HG03175 (cell line): ENCODE data around the gene EFHC2.
"Not testable (repeated sequence)": the region's sequence is repeated elsewhere in the genome, so short reads cannot be mapped to it uniquely, and the experiment has no call there.

Experiments
- ATAC-seq: cut with Tn5 transposase; IDR thresholded peaks from one replicate; pipeline ENCODE4 v1.9.1; 2021; ENCODE audit warnings: mild to moderate bottlenecking, moderate library complexity; ENCODE audit not compliant: unreplicated experiment

Gene EFHC2

DNA sequence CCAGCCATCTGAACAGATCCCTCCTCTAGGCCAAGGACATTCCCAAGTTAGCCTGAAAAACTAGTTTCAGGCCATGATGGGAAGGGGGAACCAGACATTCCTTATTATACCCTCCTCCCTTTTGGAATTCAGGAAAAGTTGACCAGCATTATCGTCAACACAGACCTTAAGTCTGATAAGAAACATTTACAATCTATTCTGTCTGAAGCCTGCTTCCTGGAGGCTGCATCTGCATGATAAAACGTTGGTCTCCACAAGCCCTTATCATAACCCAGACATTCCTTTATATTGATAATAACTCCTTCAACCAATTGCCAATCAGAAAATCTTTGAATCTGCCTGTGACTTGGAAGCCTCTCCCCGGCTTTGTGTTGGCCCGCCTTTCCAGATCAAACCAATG is 44.3 kb downstream of the EFHC2 start:
- ATAC-seq, result no peak

DNA sequence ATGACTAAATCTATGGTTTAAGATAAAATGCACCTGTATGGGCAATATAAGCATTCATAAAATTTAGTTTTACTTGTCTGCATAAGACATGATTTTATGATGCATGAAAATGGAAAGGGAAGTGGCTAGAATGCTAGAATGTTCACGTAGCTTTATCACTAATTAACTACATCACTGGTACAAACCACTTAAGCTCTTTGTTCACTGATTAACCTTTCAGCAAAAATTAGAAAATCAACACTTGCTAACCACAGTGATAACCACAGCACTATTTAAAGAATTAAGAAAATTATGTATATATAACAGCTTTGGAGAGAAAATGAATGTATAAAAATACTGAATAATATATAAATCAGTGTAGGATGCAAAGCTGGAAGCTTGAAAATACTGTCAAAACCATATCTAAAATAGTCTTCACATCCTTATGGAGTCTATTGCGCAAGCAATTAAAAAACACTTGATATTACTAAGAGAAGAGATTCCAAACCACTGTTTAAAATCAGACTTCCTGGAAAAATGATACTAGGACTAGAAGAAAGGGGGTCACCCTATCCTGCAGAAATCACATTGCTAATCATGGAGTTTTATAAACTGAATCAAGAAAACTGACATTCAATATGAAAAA is 51.9 kb downstream of the EFHC2 start:
- ATAC-seq, result peak; percentile 74

DNA sequence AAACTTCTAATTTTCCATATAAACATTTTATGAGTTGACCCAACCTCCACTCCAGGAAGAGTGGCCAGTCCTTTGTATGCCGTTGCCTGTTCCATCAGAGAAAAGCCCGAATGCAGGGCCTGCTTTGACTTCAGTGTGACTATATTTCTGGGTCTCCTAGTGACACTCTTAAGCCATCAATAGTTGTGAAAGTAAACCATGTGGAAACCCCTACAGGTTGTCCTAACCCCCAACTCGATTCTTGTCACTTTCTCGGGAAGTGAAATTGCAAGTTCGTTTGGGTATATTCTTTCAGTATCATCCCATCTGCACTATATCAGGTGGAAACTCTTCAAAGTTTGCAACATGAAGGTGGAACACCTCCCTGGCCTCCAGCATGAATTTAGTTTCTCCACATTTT is 52.8 kb downstream of the EFHC2 start:
- no peak for ATAC-seq

DNA sequence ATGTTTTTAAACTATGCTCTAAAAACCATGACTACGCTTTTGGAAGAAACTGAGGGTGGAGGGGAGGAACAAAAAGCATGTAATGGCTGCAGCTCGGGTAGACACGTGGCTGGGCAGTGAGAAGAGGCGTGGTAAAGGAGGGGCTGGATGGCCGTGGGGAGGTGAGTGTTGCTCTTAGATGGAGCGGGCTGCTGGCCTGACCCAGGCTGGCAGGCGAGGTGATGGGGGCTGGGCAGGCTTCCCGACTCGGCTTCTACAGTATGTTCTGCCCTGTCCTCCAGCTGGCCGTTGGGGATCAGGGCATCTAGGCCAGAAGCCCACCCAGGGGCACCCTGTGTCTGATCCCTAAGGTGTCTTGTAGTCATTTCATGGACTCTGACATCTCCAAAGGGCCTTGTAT is 60.7 kb downstream of the EFHC2 start:
- no peak for ATAC-seq

DNA sequence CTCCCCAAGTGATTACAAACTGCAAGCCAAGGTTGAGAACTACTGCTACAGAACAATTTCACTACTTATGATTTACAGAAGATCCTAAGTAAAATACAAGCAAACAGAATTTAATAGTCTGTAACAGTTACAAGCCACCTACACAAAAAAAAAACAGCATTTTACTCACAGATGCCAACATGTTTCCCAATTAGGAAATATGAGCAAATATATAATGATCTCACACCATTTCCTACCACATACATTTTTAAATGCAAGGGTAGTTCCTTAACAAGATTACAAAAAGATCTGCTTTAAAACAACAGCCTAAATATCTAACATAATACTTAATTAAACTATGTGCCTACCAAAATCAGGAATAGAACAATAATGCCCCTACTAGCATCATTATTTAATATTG is 63.4 kb downstream of the EFHC2 start:
- no peak for ATAC-seq

DNA sequence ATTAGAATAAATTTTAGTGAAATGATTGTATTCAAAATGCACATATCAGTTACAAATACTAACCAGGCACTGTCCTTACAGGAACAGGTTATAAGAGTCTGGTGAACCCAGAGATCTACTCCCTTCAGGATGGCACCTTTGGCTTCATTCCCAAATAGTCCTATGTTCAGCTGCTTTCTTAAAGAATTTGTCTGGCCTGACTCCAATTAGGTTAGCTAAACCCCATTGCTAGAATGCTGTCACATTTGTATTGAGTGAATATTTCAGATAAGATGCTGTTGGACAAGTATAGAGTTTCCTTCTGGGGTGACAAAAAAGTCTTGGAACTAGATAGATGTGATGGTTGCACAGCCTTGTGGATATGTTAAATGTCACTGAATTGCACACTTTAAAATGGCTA is 69.4 kb downstream of the EFHC2 start:
- ATAC-seq, result no peak

DNA sequence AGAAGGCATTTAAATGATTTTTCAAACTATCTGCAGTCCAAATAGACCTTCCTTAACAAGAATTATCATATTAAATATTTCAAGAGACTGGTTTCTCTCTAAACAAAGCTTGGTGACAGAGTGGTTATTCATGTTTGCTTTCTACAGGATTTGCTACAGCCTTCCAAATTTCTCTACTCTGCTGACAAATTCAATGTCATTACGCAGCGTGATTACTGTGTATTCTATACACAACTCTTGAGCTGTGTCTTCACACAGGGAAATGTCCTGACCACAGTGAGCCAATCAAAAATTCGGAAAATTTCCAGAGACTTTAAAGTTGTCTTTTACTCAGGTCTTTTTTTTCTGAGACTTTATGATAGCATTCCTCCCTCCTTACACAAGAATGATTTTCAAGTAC is 75.6 kb downstream of the EFHC2 start:
- ATAC-seq, result no peak

DNA sequence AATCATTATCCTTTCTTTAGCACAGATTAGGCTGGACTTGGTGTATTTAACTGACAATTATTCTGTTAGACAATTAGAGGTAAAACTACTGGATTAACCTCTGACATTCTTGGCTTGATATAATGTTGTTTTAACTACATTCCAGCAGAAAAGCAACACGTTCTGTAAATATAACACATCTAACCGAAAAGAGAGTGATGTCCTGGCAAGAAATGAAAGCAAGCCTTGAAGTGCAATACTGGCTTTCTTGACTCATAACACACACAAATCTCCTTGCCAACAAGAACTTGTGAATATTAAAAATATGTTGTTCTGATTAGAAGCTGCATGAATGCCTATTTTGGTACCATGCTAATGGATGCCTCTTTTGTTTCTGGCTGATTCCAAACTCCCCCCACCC is 76.4 kb downstream of the EFHC2 start:
- no peak for ATAC-seq

DNA sequence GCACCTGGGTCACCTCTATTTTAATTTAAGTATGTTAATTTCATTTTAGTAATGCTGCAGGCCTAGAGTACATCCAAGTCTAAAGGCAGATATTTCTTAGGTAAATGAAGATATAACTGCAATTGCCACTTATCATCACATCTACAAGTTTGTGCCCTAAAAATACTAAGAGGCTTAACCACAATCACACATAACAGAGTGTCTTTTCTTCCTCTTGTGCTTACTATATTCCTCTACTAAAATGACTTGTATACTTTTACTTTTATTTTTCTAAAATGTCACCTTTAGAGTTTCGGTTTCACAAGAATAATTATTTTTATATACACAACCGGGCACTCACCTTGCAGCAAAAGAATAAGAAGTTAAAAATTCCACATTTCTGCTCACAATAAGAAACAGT is 77.9 kb downstream of the EFHC2 start:
- peak; percentile 72 for ATAC-seq

DNA sequence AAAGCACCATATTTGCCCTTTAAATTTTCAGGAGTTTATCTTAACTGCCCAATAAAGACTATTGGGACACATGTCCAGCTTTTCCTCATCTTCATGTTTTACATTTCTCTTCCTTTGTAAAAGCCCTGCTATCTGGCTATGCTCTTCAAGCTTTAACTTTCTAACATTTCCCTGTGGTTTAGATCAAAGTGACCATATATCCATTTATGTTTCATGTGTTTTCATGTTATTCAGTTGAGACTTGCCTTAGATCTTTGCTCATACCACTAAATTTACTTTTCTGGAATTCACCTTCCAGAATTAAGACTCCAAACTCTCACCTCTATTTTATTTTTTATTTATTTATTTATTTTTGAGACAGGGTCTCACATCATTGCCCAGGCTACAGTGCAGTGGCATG is 78.5 kb downstream of the EFHC2 start:
- ATAC-seq, result no peak

DNA sequence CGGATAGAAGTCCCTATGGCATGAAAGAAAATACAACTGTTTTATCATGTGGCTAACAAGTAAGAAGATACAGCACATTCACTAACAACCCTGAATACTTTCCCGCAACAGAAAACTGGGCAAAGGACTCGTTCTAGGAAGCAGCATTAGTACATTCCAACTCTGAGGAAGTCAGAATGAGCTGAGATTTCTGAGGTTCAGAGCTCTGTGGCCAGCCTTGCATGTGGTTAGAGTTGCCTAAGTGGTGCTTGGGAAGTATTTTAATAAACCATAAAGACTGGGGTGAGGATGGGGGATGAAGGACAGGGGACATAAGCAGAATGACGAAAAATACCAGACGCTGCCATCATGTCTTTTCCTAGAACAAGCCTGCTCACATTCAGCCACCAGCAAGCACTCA is 82.2 kb downstream of the EFHC2 start:
- ATAC-seq, result no peak

DNA sequence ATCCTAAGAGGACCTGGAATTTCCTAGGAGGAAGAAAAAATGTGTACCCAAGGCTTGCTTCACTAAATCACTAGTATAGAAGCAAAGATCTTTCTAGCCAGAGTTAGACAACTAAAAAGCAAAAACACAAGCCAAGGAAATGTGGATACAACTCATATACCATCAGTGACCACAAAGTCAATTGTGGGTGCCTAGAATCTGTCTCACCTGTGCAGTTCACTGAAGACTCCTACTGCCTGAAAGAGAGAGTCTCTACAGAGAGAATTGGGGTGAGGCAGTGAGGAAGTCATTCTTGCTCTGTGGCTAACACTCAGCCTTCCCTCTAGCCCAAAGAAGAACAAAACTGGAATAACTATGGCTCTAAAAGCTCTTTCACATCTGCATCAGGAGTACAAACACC is 82.9 kb downstream of the EFHC2 start:
- ATAC-seq, result no peak

DNA sequence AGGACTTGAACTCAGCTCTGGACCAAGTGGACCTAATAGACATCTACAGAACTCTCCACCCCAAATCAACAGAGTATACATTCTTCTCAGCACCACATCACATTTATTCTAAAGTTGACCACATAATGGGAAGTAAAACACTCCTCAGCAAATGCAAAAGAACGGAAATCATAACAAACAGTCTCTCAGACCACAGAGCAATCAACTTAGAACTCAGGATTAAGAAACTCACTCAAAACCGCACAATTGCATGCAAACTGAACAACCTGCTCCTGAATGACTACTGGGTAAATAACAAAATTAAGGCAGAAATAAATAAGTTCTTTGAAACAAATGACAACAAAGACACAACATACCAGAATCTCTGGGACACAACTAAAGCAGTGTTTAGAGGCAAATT is 87.7 kb downstream of the EFHC2 start:
- ATAC-seq, result not testable (repeated sequence)

DNA sequence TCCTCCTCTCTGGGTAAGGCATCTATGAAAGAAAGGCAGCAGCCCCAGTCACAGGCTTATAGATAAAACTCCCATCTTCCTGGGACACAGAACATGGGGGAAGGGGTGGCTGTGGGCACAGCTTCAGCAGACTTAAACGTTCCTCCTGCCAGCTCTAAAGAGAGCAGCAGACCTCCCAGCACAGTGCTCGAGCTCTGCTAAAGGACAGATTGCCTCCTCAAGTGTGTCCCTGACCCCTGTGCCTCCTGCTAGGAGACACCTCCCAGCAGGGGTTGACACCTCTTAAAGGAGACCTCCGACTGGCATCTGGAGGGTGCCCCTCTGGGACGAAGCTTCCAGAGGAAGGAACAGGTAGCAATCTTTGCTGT is 89.9 kb downstream of the EFHC2 start:
- ATAC-seq, result no peak

DNA sequence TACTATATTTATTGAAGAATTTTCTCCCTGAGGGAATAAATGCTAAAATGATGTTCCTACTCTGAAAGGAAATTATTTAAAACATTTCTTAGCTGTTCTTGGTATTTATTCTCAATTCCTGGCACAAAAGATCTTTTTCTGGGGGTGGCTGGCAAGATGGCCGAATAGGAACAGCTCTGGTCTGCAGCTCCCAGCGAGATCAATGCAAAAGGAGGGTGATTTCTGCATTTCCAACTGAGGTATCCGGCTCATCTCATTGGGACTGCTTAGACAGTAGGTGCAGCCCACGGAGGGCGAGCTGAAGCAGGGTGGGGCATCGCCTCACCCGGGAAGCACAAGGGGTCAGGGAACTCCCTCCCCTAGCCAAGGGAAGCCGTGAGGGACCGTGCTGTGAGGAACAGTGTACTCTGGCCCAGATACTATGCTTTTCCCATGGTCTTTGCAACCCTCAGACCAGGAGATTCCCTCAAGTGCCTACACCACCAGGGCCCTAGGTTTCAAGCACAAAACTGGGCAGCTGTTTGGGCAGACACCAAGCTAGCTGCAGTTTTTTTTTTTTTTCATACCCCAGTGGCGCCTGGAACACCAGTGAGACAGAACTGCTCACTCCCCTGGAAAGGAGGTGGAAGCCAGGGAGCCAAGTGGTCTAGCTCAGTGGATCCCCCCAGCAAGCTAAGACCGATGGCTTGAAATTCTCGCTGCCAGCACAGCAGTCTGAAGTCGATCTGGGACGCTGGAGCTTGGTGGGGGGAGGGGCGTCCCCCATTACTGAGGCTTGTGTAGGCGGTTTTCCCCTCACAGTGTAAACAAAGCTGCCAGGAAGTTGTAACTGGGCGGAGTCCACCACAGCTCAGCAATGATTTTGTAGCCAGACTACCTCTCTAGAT is 90.5 kb downstream of the EFHC2 start:
- ATAC-seq, result peak; percentile 84

DNA sequence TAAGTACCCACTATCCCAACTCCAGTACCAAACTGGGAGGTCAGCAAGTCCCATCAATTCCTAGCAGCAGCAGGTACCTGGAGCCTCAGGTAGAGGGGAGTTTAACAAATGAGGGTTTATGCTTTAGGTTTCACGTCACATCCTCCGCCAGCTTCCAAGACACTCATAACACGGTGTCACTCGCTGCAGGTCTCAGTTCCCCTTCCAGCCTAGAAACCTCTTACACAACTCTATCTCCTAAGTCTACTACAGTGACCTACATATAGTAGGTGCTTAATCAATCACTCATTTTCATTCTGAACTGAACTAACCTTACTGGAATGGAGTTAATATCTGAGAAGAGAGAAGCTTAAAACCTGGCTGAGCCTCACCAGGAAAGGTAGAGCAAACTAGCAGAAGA is 96.0 kb downstream of the EFHC2 start:
- no peak for ATAC-seq

DNA sequence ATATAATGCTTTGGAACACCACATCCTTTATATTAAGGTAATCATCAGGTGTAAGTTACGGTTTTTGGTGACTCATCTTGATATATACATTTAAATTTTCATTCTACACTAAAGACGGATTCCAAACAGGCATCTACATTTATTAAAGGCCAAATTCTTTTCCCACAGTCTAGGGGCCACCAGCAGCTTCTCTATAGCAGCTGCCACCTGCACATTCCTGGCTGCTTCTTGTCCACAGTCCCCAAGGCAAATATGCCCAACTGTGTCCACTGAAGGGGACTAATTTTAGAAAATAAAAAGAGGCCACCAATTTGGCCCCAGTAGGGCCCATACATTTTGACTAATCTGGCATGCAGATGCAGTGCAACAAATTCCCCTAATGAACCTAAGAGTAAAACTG is 96.6 kb downstream of the EFHC2 start:
- ATAC-seq, result no peak

DNA sequence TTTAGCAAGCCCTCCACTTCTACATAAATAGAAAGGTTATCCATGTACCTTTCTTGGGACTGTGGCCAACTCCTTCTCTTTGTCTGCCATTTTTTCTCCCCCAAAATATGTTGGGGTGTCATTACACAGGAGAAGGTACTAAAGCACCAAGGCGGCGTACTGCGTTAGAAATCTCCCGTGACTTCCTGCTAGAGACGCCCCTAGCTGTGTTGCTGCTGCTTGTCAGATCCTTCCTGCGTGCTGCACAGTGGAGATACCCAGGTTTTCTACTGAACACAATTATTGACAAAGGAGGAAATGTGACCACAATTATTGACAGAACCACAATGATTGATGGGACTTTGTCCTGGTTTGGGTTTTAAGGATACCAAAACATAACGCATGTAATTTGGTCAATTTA is 97.7 kb downstream of the EFHC2 start:
- ATAC-seq, result no peak

DNA sequence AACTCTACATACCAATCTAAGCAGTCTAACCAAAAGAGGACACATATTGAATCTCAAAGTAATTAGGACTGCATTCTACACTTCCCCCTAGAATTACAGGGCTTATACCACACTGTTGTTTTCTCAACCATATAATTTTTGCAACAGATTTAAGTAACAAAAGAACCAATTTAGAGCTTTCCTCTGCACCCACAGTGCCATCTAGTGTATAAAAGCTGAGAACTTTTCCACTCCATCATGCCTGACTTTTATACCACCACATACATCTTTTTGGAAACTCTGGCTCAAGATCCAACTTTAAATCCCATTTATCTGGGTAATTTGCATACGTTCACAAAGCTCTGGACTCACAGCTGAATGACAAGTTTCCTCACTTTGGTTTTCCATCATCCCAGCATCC is 99.5 kb downstream of the EFHC2 start:
- ATAC-seq, result no peak

DNA sequence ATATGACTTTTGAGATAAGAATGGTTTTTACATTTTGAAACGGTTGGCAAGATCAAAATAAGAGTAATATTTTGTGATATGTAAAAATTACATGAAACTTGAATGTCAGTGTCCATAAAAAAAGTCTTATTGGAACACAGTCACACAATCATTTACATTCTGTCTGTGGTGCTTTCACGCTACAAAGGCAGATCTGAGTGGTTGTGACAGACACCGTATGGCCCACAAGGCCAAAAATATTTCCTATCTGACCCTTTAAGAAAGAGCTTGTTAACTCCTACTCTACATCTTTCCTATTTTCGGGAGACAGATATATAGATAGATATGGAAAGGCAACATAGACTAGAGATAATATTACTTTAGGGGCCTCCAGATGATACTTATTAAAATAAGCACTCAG is 101.9 kb downstream of the EFHC2 start:
- ATAC-seq, result no peak

DNA sequence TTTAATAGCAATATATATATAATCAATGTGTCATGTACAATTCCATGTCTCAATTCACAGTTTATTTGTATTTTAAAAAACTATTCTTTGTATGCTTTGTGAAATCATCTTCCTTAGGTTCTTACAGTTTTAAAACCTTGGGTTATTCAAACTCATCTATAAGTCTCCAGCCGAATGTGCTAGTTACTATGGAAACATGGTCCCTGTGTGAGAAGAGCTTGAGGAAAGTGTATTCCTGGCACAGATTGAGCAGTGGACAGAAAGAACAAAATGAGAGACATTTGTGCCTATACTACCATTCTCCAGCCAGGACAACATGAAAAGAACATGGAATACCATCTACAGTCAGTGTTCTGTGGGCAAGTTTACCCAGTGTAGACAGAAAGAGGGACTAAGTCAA is 103.4 kb downstream of the EFHC2 start:
- no peak for ATAC-seq

DNA sequence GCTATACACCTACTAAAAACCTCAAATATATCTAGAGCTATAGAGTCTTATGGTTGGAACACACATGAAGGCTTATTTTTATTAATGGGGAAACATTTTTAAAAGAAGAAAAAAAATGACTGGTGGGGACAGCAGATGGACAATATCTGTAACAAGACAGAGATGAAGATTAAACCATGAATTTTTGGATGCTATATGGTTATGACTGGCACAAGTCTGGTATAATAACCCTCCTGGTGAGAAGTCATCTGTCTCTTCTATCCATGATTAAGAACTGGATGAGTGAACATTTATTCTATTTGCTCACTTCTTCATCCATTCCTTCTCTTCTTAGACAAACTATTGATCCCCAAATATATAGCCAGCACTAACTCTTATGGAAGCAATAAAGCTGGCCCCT is 104.4 kb downstream of the EFHC2 start:
- ATAC-seq, result no peak

DNA sequence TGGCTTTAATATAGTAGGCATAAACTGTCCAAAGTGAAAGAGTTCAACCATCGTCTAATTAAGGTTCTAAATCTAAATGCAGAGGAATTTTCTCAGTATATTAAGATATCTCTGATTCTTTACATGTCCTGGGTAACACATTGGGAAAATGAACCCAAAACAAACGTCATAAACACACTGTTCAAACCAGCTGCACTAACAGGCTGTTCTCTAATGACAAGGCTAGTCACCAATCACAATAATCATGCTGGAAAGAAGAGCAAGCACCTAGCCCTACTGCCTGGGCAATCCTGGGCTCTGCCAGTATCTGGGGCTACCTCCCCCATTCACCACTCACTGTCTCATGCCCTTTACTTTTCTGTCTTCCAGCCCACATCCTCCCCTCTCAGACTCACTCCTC is 107.9 kb downstream of the EFHC2 start:
- ATAC-seq, result no peak
